Gastrocnemius medialis (tissue), 4 donors: ENCODE data around the gene INF2.

ENCODE experiments used
- POLR2A ChIP-seq, 2 donors: fragments of 450-650 bp; IDR thresholded peaks; one replicate each; pipeline ENCODE4 v1.6.1; 2017; ENCODE audit warnings: antibody characterized with exemption in 2 of 2, mild to moderate bottlenecking in 2 of 2, moderate library complexity in 2 of 2
- TF ChIP-seq, protein P1 (sequence below), 5 experiments: fragments of 450-650 bp in 3 of 5; fragments of 200-600 bp in 2 of 5; sonication (generic) in 2 of 5; IDR thresholded peaks in 4 of 5; conservative IDR thresholded peaks in 1 of 5; 1 replicate in 4 of 5; 2 replicates in 1 of 5; pipeline ENCODE4 v1.5.1; 2016 to 2019; ENCODE audit warnings: antibody characterized with exemption in 5 of 5, mild to moderate bottlenecking in 3 of 5, moderate library complexity in 3 of 5

DNA sequence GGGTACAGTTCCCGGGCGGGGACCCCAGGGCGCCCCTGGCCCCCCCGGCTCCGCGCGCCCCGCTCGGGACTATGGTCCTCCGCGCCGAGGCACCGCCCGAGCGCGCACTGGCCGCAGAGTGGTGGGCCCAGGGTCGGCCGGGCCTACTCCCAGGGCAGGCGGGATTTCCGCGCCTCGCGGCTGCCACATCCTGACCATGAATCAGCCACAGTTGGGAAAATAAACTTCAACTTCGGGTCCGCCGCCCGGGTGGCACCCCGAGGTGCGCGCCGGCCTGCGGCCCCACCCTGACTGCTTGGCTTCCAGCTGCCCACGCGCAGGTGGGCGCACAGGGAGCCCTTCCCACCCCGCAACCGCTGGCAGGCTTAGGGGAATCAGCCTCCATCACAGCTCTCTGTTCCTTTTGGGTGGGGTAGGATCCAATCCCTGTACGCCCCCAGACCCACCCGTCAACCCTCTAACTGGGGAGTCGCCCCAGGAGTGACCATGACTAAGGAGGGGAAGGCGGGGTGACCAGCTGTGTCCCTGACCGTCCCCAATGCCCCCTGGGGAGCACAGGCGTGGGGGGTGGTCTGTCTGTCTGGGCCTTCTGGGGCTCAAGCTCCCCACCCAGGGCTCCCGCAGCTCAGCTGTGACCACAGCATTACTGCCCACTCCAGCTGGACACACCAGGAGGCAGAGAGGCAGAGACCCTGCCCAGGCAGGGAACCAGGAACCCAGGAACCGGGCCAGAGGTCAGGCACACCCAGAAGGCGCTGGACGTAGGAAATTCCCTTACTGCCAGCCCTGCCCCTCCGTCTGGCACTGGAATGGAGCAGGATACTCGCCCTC, 678 bp downstream of the INF2 start:
- TF ChIP-seq, protein P1, sequence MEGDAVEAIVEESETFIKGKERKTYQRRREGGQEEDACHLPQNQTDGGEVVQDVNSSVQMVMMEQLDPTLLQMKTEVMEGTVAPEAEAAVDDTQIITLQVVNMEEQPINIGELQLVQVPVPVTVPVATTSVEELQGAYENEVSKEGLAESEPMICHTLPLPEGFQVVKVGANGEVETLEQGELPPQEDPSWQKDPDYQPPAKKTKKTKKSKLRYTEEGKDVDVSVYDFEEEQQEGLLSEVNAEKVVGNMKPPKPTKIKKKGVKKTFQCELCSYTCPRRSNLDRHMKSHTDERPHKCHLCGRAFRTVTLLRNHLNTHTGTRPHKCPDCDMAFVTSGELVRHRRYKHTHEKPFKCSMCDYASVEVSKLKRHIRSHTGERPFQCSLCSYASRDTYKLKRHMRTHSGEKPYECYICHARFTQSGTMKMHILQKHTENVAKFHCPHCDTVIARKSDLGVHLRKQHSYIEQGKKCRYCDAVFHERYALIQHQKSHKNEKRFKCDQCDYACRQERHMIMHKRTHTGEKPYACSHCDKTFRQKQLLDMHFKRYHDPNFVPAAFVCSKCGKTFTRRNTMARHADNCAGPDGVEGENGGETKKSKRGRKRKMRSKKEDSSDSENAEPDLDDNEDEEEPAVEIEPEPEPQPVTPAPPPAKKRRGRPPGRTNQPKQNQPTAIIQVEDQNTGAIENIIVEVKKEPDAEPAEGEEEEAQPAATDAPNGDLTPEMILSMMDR (IDR thresholded peaks at IDR 0.05 in 4 of 5, conservative IDR thresholded peaks at IDR 0.05 in 1 of 5), result no peak
- TF ChIP-seq POLR2A (IDR thresholded peaks at IDR 0.05), result no peak
